Natural killer cell (primary cell): ENCODE data around the gene PARVA. TPM values are rescaled to one million over a fixed set of nuclear protein-coding genes. Genes with fewer than 3 reads are reported as not detected.

ENCODE experiments used
- ATAC-seq, 3 donors: fragments of 150-1000 bp in 2 of 3; fragments of 200-7000 bp in 1 of 3; cut with Tn5 transposase; 1 replicate in 1 of 3; 2 replicates in 2 of 3; pipeline ENCODE4 v1.10.0; 2021; ENCODE audit warnings: mild to moderate bottlenecking in 2 of 3, moderate library complexity in 2 of 3
- DNase-seq, 2 donors: peaks; one replicate each; pipeline versions ENCODE4 v3.0.0 to v3.0.0-alpha.2; 2013 to 2021; ENCODE audit warnings: mixed read lengths in 1 of 2
- H3K27ac ChIP-seq: one replicate; pipeline ENCODE4 v1.5.1; 2013; ENCODE audit warnings: mild to moderate bottlenecking, low read length
- H3K27me3 ChIP-seq: one replicate; pipeline ENCODE4 v1.6.1; 2013; ENCODE audit warnings: low read length; ENCODE audit not compliant: control insufficient read depth, insufficient read depth
- H3K36me3 ChIP-seq: one replicate; pipeline ENCODE4 v1.6.1; 2013; ENCODE audit warnings: low read length; ENCODE audit not compliant: control insufficient read depth, insufficient read depth
- H3K4me1 ChIP-seq: one replicate; pipeline ENCODE4 v1.6.1; 2013; ENCODE audit warnings: low read length; ENCODE audit not compliant: control insufficient read depth, insufficient read depth
- H3K4me3 ChIP-seq: one replicate; pipeline ENCODE4 v1.5.1; 2013; ENCODE audit warnings: low read length
- H3K9me3 ChIP-seq: one replicate; pipeline ENCODE4 v1.6.1; 2013; ENCODE audit warnings: low read length; ENCODE audit not compliant: control insufficient read depth, insufficient read depth
- H3K27ac Mint-ChIP-seq, 2 donors: one replicate each; pipeline ENCODE4 v1.8.0; 2022; ENCODE audit warnings: mild to moderate bottlenecking in 2 of 2, mixed read lengths in 2 of 2, moderate library complexity in 1 of 2
- H3K27me3 Mint-ChIP-seq, 2 donors: one replicate each; pipeline ENCODE4 v1.8.0; 2022; ENCODE audit warnings: low read depth in 2 of 2, mixed read lengths in 2 of 2
- H3K36me3 Mint-ChIP-seq: one replicate; pipeline ENCODE4 v1.8.0; 2022; ENCODE audit warnings: mixed read lengths
- H3K4me1 Mint-ChIP-seq, 2 donors: one replicate each; pipeline ENCODE4 v1.8.0; 2022; ENCODE audit warnings: mixed read lengths in 2 of 2
- H3K4me3 Mint-ChIP-seq: one replicate; pipeline ENCODE4 v1.8.0; 2022; ENCODE audit warnings: mild to moderate bottlenecking, moderate library complexity, mixed read lengths
- H3K9me3 Mint-ChIP-seq, 2 donors: one replicate each; pipeline ENCODE4 v1.8.0; 2022; ENCODE audit warnings: mixed read lengths in 2 of 2
- WGBS: methylation state at CpG from one replicate; pipeline ENCODE4 v1.1.7; 2013; ENCODE audit warnings: missing lambda C conversion rate; ENCODE audit not compliant: insufficient coverage; 5-methylcytosine and 5-hydroxymethylcytosine counted together
- intact Hi-C: fragments of 100-400 bp; cut with micrococcal nuclease; formaldehyde crosslinking; loops from one replicate; pipeline ENCODE4 v1.14.2; 2022
- total RNA-seq, 4 donors: library from RNA; stranded (reverse); fragments of 120-200 nt in 1 of 4; gene quantifications; one replicate each; pipeline versions ENCODE4 v1.2.3 to v1.2.4, GENCODE V29; 2013 to 2022
- TF ChIP-seq, protein P1 (sequence below): fragments of 200-600 bp; IDR thresholded peaks from one replicate; pipeline ENCODE4 v1.8.0; 2022; ENCODE audit warnings: antibody characterized with exemption

Gene PARVA
- total RNA-seq, 3 donors from 2014 or later (not counting 1 experiment from before 2014, with no cell fraction given) = 0.07 to 1.0 TPM; not detected in 1

DNA sequence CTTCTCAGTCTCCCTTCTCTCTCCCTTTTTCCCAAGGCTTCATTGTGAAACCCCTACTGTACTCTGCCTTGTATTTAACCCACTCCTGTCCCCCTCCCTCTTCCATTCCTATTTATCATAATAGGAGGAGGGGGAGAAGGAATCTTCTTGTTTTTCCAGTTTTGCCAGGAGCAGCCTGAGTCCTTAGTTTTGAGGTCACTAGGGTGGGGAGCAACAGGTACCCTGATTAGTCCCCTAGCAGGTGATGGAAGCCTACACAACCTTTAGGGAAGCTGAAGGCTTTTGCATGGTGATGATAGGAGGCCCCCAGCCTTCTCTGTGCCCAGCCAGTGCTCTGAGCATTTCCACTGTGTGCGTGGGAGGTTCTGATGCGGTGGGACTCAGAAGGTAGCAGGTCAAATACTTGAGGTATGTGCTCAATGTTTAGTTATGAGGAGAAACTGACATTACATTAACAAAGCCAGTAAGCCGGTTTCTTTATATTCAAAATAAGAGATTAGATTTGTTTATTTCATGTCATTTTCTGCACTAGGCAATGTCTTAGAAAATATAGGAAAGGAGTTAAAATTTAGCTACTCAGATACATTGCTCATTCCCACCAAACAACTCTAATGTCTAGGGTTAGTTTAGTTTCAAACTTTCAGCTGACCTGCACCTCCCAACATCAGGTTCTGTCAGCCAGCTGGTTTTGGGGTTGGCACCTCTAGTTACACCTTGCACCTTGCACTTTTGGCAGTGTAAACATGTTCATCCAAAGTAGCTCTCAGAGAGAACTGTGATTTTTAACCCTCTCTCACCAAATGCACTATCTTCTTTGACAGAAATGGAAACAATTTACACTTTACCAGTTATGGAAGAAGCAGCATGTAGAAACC is 26.0 kb downstream of the PARVA start:
- WGBS = 92% methylated on average over 2 of the region's 3 CpGs
- no peak for ATAC-seq
- H3K27me3 Mint-ChIP-seq = peaks cover 14 to 30% of the 10 kb centered on the region in 2 donors
- no peak for DNase-seq
- no peak overlapping the region for H3K4me3 Mint-ChIP-seq
- intact Hi-C loops = no loop called here
- H3K27ac Mint-ChIP-seq = no peak overlapping the region
- Histone ChIP-seq H3K4me3 (no peak overlapping the region), H3K27ac (no peak overlapping the region), H3K9me3 (no peaks in the 10 kb centered on the region), H3K4me1 (no peaks in the 10 kb centered on the region), H3K27me3 (no peaks in the 10 kb centered on the region), H3K36me3 (no peaks in the 10 kb centered on the region)
- no peaks in the 10 kb centered on the region for H3K36me3 Mint-ChIP-seq
- no peaks in the 10 kb centered on the region for H3K4me1 Mint-ChIP-seq
- H3K9me3 Mint-ChIP-seq = no peaks in the 10 kb centered on the region
- TF ChIP-seq, protein P1, sequence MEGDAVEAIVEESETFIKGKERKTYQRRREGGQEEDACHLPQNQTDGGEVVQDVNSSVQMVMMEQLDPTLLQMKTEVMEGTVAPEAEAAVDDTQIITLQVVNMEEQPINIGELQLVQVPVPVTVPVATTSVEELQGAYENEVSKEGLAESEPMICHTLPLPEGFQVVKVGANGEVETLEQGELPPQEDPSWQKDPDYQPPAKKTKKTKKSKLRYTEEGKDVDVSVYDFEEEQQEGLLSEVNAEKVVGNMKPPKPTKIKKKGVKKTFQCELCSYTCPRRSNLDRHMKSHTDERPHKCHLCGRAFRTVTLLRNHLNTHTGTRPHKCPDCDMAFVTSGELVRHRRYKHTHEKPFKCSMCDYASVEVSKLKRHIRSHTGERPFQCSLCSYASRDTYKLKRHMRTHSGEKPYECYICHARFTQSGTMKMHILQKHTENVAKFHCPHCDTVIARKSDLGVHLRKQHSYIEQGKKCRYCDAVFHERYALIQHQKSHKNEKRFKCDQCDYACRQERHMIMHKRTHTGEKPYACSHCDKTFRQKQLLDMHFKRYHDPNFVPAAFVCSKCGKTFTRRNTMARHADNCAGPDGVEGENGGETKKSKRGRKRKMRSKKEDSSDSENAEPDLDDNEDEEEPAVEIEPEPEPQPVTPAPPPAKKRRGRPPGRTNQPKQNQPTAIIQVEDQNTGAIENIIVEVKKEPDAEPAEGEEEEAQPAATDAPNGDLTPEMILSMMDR = no peak

DNA sequence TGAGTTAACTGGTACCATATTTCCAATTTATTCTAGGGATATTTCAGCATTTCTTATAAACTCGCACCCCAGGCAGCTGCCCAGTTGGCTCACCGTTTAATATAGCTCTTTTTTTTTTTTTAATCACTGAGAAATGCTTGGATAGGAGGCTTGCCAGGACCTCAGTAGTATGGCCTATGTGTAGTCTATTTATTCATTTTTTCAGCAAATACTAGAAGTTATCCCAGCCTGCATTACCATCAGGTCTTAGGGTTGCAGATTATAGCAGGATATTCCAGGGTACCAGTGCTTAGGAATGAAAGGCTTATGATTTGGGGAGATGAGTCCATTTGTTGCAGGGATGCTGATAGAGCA is 26.6 kb downstream of the PARVA start:
- Histone ChIP-seq H3K27me3 (no peaks in the 10 kb centered on the region), H3K9me3 (no peaks in the 10 kb centered on the region), H3K36me3 (no peaks in the 10 kb centered on the region), H3K4me3 (no peak overlapping the region), H3K27ac (no peak overlapping the region), H3K4me1 (no peaks in the 10 kb centered on the region)
- Mint-ChIP-seq H3K36me3 (no peaks in the 10 kb centered on the region), H3K4me3 (no peak overlapping the region), H3K9me3 (no peaks in the 10 kb centered on the region), H3K27me3 (peaks cover 14 to 36% of the 10 kb centered on the region in 2 donors), H3K4me1 (no peaks in the 10 kb centered on the region), H3K27ac (no peak overlapping the region)
- DNase-seq = no peak
- TF ChIP-seq, protein P1 = no peak
- no CpG with 5 or more reads among the region's 2 CpGs for WGBS
- intact Hi-C loops = no loop called here
- no peak for ATAC-seq

DNA sequence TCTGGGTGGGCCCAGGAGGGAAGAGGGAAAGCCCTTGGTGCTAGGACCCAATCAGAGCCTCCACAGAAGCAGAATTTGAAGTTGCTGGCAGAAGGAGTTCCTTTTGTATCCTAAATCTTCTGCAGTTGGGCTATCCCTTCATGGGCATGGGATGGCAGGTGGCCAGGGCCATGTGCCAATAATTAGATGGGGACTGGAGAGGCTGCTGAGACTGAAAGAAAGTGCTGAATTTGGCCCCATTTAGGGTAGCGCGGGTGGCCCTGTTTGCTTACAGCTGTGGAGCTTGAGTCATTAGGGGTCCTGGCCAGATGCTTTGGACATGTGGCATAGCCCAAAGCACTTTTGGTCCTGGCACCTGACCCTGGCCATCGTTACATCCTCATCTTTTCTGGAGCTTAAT is 27.1 kb downstream of the PARVA start:
- no peaks in the 10 kb centered on the region for H3K36me3 ChIP-seq
- ATAC-seq (no peak), DNase-seq (no peak)
- Mint-ChIP-seq H3K9me3 (no peaks in the 10 kb centered on the region), H3K27me3 (peaks cover 18 to 41% of the 10 kb centered on the region in 2 donors), H3K36me3 (no peaks in the 10 kb centered on the region), H3K4me3 (no peak overlapping the region), H3K27ac (no peak overlapping the region), H3K4me1 (no peaks in the 10 kb centered on the region)
- H3K4me1 ChIP-seq = no peaks in the 10 kb centered on the region
- H3K27me3 ChIP-seq = no peaks in the 10 kb centered on the region
- no peak overlapping the region for H3K27ac ChIP-seq
- H3K4me3 ChIP-seq = no peak overlapping the region
- TF ChIP-seq, protein P1 = no peak
- H3K9me3 ChIP-seq = no peaks in the 10 kb centered on the region
- WGBS = 91% methylated on average over 3 of the region's 3 CpGs
- intact Hi-C loops = no loop called here
